ENCODE measurements around the gene FOXK1.
"Not testable (repeated sequence)": the region's sequence is repeated elsewhere in the genome, so short reads cannot be mapped to it uniquely, and the experiment has no call there.

Gene FOXK1

GRCh38 chr7:4681886-4682620 lies at the start of gene FOXK1:
TSS of gene FOXK1 (plus strand) at chr7:4682295. CDS start at chr7:4682309, 14 bp downstream.
- peak; percentile 90 for DNase-seq

DNA sequence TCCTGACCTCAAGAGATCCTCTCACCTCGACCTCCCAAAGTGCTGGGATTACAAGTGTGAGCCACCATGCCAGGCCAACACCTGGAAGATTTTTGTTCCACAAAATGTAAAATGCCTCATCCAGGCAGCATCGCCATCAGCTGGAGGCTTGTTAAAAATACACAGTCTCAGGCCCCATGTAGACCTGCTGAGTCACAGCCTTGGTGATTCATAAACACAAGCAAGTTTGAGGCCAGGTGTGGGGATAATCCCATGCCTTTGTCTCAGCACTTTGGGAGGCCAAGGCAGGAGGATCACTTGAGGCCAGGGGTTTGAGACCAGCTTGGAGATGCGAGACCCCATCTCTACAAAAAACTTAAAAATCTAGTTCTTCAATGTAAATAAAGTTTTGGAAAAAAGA lies 49.1 kb upstream of the FOXK1 start:
- DNase-seq, result no peak

DNA sequence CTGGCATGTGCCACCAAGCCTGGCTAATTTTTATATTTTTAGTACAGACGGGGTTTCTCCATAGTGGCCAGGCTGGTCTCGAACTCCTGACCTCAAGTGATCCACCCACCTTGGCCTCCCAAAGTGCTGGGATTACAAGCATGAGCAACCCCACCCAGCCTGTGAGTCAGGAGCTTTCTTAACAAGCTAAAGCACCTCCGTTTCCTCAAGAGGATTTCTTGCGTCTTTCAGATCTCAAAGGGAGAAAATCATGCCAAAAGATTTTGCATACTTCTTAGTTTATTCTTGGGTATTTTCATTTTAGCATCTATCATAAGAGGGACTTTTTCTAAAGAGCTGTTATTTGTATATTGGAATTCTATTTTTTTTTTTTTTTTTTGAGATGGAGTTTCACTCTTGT lies 47.9 kb upstream of the FOXK1 start:
- no peak for DNase-seq

GRCh38 chr7:4638781-4639575 lies 43.1 kb upstream of the FOXK1 start:
- no peak for DNase-seq

DNA sequence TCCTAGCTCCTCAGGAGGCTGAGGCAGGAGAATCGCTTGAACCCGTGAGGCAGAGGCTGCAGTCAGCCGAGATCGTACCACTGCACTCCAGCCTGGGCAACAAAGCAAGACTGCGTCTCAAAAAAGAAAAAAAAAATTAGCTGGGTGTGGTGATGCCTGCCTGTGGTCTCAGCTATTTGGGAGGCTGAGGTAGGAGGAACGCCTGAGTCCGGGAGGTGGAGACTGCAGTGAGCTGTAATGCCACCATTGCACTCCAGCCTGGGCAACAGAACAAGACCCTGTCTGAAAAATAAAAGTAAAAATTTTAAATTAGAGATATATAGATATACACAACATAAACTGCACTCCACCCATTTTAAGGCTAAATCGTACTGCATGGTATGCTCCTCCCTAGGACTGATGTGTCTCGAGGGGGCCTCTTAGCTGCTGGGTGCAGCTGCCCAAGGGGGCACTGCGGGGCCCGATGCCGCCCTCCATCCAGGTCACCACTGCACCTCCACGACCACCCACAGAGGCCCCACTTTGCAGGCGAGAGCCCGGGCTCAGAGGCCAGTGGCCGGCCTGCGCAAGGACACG lies 40.9 kb upstream of the FOXK1 start:
- DNase-seq, result no peak

DNA sequence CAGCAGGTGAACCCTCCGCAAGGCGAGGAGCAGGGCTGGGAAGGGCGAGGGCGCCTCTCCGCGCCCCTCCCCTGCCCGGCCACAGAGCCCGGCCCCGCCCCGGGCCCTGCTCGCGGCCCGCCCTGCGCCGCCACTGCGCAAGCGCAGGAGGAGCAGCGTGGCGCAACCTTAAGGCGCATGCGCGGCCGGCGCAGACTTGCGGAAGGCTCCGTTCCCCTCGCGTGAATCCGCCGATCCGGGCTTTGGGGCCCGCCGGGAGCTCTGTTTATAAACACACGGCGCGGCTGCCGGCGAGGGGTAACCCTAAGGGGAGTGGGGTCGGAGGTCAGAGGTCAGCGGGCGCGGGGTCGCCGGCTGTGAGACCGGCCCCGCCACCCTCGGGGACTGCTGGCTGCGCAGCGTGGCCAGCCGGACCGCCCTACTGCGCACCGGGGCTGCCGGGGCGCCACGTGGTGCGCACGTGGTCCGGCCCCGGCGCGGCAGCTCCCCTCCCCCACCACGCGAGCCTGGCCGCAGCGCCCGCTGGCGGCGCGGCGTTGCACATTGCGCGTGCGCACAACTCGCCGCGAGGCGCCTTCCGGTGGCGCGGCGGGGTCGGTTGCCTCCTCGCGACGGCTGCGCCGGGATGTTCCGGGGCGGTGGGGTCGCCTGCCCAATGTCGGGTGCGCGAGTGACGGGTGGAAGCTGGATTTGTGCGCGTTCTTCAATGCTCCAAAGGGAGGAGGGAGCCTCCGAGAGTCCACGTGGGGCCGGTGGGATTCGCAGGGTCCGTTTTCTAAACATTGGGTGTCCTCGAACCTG lies 40.2 kb upstream of the FOXK1 start:
- peak; percentile 99 for DNase-seq

DNA sequence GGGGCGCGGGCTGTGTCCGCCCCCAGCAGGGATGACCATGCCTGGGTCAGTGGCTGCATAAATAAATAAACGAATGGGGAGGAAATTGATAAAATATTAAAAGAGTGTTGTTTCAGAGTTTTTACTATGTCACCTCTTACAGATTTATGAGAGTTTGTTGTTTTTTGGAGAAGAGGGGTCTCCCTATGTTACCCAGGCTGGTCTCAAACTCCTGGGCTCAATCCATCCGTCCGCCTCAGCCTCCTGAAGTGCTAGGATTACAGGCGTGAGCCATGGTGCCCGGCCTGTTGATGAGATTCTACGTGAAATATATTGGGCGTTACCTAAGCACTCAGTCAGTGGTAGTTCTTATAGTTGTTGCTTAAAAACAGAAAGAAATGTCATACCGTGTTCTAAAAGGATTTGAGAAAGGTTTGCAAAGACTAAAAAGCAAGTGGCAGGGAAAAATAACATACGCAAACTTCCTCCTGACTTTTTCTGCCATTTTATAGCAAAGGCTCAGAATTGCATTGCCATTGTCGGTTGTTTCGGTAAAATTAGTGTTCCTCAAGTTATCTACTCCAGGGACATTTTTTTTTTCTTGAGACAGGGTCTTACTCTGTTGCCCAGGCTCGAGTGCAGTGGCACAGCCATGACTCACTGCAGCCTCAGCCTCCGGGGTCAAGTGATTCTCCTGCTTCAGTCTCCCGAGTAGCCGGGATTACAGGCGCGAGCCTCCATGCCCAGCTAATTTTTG lies 39.5 kb upstream of the FOXK1 start:
- no peak for DNase-seq

DNA sequence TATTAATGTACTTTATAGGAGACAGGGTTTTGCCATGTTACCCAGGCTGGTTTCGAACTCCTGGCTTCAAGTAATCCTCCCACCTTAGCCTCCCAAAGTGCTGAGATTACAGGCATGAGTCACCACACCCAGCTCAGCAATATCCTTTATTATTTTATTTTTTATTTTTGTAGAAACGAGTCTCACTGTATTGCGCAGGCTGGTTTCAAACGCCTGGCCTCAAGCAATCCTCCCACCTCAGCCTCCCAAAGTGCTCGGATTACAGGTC lies 39.0 kb upstream of the FOXK1 start:
- not testable (repeated sequence) for DNase-seq

DNA sequence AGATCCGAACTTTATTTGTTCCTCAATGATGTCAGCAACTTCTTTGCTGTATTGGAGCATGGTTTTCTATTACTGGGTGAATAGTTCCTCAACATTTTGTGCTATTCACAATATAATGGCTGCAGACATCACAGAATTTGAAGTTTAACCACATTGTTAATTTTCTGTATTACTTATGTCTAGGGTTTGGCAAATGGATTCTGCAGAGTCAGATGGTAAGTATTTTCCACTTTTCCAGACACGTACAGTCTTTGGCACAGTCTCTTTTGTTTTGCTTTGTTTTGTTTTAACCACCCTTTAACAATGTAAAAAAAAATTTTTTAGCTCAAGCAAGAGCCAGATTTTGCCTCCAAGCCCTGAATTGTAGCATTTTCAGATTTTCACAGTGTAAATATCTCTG lies 36.8 kb upstream of the FOXK1 start:
- DNase-seq, result peak; percentile 54

DNA sequence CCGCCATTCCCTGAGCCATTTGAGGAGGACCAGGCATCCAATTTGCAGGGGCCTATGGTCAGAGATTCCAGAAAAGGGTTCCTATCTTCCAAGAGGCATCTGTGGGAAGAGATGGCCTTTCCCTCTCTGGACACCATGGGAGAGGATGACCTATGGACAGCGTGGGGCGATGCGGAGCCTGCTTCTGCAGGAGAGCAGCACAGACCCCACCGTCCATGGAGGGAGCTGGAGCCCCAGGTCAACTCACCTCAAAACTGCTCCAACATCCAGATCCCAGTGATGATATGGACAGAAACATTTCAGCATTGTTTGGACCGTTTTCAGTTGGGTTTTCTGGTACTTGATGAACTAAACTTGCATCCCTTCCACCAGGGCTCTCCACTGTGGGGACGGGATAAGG lies 34.0 kb upstream of the FOXK1 start:
- DNase-seq, result no peak

GRCh38 chr7:4650433-4651047 lies 31.6 kb upstream of the FOXK1 start:
- DNase-seq, result peak; percentile 88

DNA sequence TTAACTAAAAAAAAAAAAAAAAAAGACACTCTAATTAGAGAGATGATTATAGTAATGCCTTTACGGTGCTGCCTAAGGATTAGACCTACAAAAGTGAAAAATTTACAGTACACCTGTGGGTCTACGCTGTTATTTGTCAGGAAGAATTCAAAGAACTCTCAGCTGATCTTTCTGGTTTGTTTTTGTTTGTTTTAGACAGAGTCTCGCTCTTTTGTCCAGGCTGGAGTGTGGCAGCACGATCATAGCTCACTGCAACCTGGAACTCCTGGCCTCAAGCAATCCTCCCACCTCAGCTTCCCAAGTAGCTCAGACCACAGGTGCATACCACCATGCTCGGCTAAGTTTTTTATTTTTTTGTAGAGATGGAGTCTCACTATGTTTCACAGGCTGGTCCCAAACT lies 28.3 kb upstream of the FOXK1 start:
- no peak for DNase-seq

GRCh38 chr7:4655311-4655710 lies 26.8 kb upstream of the FOXK1 start:
- DNase-seq, result no peak

- peak; percentile 37 for DNase-seq
Measured at GRCh38 chr7:4655896-4656295, 26.2 kb upstream of the FOXK1 start.

DNA sequence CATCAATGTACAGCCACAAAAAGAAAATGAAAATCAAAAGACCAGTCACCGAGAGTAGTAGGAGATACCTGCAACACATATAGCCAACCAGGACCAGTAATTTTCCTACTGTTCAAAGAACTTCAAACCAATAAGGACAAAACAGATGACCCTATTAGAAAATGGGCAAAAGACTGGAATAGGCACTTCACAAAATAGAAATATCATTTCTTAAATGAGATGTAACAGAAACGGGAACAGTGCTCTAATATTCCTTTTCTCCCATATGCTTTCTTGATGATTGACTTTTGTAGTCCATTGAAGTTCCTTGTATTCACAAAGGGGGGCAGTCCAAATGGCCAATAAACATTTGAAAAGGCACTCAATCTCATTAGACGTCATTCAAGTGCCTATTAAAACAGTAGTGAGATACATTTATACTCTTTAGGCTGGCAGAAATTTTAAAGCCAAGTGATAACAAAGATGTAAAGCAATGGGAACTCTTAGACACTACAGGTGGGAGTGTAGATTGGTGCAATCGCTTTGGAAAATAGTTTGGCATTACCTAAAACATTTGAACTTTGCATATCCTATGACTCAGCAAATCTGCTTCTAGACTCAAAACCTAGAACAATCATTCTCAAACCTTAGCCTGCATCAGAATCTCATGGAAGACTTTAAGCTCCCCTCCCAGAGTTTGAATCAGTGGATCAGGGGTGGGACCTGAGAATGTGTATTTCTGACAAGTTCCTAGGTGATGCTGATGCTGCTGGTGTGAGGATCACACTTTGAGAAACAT lies 24.3 kb upstream of the FOXK1 start:
- no peak for DNase-seq

- DNase-seq, result no peak
Measured at GRCh38 chr7:4659551-4660286, 22.4 kb upstream of the FOXK1 start.

GRCh38 chr7:4661871-4662270 lies 20.2 kb upstream of the FOXK1 start:
- DNase-seq, result no peak

- no peak for DNase-seq
Measured at GRCh38 chr7:4663239-4664018, 18.7 kb upstream of the FOXK1 start.

DNA sequence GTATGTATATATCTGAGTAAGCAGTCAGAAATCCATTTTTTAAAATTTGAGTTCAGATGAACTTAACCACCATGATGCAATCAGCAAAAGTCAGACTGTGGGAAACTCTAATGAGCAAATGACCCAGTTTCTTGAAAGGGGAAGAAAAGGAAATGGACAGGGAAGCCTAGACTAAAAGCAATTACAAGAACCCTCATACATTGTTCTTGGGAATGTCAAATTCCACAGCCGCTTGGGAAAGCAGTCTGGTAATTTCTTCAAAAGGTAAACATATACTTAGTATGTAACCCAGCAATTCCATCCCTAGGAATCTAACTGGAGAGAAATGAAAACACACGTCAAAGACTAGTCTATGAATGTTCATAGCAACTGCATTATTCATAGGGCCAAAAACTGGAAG lies 16.4 kb upstream of the FOXK1 start:
- peak; percentile 79 for DNase-seq

Measured in eye (tissue), 1 donor.